ENCODE results near the gene EML5. TPM values are rescaled to one million over a fixed set of nuclear protein-coding genes. Genes with fewer than 3 reads are reported as not detected.

Gene EML5
- total and polyA plus RNA-seq, 2 of the 13 experiments (the other 11 are each of a cell fraction or from before 2014, with no cell fraction given): 0.11 TPM; not detected in 1

GRCh38 chr14:88613552-88614010 lies 179.2 kb downstream of the EML5 start (continued):
- TF ChIP-seq ZNF775 (CRISPR knock-in tag; IDR thresholded peaks at IDR 0.05; ENCODE audit: borderline replicate concordance) (no peak), ZBTB42 (CRISPR knock-in tag; IDR thresholded peaks at IDR 0.05) (no peak), PHF8 (CRISPR knock-in tag; IDR thresholded peaks at IDR 0.05) (no peak), MED8 (CRISPR knock-in tag; IDR thresholded peaks at IDR 0.05; ENCODE audit: insufficient replicate concordance) (no peak), TAF15 (IDR thresholded peaks at IDR 0.05; ENCODE audit: low read depth, low read length, poor library complexity, severe bottlenecking) (no peak), POGZ (CRISPR knock-in tag; IDR thresholded peaks at IDR 0.05) (peak; percentile 66), USF2 (IDR thresholded peaks at IDR 0.05; ENCODE audit: low read depth, low read length) (peak; percentile 61), USF2 (CRISPR knock-in tag; IDR thresholded peaks at IDR 0.05; ENCODE audit: borderline replicate concordance) (peak; percentile 70; the same call in 1 of the 2 replicates), SRSF9 (IDR thresholded peaks at IDR 0.05; ENCODE audit: borderline replicate concordance, insufficient read depth, low read depth, low read length, poor library complexity, severe bottlenecking) (no peak), HNF4G (IDR thresholded peaks at IDR 0.05; ENCODE audit: borderline replicate concordance, low read depth, low read length) (peak; percentile 87), HNF4G (CRISPR knock-in tag; IDR thresholded peaks at IDR 0.05; ENCODE audit: borderline replicate concordance, low read depth) (no peak), ZNF780A (CRISPR knock-in tag; IDR thresholded peaks at IDR 0.05) (no peak), ZNF431 (CRISPR knock-in tag; IDR thresholded peaks at IDR 0.05; ENCODE audit: borderline replicate concordance, low read depth) (no peak), HMGA1 (CRISPR knock-in tag; conservative IDR thresholded peaks at IDR 0.05) (no peak), TRAFD1 (CRISPR knock-in tag; IDR thresholded peaks at IDR 0.05; ENCODE audit: borderline replicate concordance) (no peak), ZSCAN21 (CRISPR knock-in tag; IDR thresholded peaks at IDR 0.05; ENCODE audit: borderline replicate concordance) (no peak)
- TF ChIP-seq, protein P1, sequence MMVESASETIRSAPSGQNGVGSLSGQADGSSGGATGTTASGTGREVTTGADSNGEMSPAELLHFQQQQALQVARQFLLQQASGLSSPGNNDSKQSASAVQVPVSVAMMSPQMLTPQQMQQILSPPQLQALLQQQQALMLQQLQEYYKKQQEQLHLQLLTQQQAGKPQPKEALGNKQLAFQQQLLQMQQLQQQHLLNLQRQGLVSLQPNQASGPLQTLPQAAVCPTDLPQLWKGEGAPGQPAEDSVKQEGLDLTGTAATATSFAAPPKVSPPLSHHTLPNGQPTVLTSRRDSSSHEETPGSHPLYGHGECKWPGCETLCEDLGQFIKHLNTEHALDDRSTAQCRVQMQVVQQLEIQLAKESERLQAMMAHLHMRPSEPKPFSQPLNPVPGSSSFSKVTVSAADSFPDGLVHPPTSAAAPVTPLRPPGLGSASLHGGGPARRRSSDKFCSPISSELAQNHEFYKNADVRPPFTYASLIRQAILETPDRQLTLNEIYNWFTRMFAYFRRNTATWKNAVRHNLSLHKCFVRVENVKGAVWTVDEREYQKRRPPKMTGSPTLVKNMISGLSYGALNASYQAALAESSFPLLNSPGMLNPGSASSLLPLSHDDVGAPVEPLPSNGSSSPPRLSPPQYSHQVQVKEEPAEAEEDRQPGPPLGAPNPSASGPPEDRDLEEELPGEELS (CRISPR knock-in tag; IDR thresholded peaks at IDR 0.05): peak; percentile 54; the same call in 1 of the 2 replicates
- TF ChIP-seq, protein P2, sequence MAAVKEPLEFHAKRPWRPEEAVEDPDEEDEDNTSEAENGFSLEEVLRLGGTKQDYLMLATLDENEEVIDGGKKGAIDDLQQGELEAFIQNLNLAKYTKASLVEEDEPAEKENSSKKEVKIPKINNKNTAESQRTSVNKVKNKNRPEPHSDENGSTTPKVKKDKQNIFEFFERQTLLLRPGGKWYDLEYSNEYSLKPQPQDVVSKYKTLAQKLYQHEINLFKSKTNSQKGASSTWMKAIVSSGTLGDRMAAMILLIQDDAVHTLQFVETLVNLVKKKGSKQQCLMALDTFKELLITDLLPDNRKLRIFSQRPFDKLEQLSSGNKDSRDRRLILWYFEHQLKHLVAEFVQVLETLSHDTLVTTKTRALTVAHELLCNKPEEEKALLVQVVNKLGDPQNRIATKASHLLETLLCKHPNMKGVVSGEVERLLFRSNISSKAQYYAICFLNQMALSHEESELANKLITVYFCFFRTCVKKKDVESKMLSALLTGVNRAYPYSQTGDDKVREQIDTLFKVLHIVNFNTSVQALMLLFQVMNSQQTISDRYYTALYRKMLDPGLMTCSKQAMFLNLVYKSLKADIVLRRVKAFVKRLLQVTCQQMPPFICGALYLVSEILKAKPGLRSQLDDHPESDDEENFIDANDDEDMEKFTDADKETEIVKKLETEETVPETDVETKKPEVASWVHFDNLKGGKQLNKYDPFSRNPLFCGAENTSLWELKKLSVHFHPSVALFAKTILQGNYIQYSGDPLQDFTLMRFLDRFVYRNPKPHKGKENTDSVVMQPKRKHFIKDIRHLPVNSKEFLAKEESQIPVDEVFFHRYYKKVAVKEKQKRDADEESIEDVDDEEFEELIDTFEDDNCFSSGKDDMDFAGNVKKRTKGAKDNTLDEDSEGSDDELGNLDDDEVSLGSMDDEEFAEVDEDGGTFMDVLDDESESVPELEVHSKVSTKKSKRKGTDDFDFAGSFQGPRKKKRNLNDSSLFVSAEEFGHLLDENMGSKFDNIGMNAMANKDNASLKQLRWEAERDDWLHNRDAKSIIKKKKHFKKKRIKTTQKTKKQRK (IDR thresholded peaks at IDR 0.05; ENCODE audit: low read length): no peak
- TF ChIP-seq, protein P3, sequence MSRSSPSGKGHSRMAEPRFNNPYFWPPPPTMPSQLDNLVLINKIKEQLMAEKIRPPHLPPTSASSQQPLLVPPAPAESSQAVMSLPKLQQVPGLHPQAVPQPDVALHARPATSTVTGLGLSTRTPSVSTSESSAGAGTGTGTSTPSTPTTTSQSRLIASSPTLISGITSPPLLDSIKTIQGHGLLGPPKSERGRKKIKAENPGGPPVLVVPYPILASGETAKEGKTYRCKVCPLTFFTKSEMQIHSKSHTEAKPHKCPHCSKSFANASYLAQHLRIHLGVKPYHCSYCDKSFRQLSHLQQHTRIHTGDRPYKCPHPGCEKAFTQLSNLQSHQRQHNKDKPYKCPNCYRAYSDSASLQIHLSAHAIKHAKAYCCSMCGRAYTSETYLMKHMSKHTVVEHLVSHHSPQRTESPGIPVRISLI (CRISPR knock-in tag; IDR thresholded peaks at IDR 0.05; ENCODE audit: borderline replicate concordance): no peak
